HG02678 (cell line): ENCODE measurements around the gene COMMD1.
"Not testable (repeated sequence)": the region's sequence is repeated elsewhere in the genome, so short reads cannot be mapped to it uniquely, and the experiment has no call there.

ENCODE experiments used
- ATAC-seq: cut with Tn5 transposase; IDR thresholded peaks from one replicate; pipeline ENCODE4 v1.9.1; 2021; ENCODE audit warnings: mild to moderate bottlenecking, moderate library complexity; ENCODE audit not compliant: unreplicated experiment

COMMD1 gene

DNA sequence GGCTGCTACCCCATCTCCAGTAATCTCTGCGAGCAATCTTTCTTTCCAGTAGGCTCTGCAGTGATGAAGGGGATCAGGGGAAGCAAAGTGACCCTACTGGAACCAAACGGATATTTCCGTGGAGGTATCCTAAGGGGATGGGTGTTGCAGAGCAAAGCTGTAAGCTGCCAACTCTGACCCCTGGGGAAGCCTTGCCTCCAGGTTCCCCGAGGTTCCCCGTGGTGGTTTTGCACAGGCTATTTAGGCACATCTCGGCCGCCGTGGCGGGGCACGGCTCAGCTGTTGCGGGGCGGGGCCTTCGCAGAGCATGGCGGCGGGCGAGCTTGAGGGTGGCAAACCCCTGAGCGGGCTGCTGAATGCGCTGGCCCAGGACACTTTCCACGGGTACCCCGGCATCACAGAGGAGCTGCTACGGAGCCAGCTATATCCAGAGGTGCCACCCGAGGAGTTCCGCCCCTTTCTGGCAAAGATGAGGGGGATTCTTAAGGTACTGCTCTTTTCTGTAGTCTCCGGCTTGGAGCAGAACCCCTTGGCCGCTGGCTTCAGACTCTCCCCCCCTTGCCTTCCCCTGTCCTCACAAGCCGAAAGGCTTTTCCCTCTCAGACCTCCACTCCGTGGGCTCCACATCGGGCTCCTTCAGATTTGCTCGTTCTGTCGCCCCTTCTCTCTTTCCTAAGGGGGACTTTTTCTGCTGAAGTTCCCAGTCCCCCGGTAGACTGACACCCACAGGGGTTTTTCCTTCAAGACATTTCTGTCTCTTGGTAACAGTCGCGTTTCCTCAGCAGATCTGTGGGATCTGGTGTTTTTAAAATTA, at the start of gene COMMD1:
Gene COMMD1 (plus strand): TSS at position 303 of the 814 bp plus-strand sequence. CDS start 5 bp downstream, at position 308.
- peak; percentile 99 for ATAC-seq

DNA sequence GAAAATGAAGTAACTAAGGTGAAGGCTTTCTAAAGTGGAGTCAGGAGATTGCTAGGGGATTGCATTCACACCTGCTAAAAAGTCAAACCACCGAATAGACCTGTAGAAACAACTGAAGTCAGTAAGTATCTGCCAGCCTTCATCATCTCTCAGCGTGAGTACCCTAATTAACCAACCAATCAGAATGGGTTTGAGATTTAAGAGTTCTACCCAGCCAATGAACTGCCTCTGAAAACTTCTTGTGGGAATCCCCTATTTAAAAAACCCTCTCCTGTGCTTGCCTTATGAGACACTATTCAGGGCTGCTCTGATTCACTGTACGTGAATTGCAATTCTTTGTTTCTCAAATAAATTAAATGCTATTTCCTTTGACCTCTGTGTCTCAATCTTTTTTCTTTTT, 48.2 kb upstream of the COMMD1 start:
- no peak for ATAC-seq

DNA sequence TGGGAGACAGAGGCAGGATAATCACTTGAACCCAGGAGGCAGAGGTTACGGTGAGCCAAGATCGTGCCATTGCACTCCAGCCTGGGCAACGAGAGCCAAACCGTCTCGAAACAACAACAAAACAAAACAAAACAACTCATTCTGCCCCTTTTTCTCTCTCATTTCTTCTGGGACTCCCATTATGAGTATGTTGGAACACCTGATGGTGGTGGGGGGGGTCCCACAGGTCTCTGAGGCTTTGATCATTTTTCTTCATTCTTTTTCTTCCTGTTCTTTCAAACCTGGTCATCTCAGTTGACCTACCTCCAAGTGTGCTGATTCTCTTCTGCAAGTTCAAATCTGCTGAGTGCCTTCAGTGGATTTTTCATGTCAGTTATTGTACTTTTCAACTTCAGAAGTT, 43.4 kb upstream of the COMMD1 start:
- no peak for ATAC-seq

DNA sequence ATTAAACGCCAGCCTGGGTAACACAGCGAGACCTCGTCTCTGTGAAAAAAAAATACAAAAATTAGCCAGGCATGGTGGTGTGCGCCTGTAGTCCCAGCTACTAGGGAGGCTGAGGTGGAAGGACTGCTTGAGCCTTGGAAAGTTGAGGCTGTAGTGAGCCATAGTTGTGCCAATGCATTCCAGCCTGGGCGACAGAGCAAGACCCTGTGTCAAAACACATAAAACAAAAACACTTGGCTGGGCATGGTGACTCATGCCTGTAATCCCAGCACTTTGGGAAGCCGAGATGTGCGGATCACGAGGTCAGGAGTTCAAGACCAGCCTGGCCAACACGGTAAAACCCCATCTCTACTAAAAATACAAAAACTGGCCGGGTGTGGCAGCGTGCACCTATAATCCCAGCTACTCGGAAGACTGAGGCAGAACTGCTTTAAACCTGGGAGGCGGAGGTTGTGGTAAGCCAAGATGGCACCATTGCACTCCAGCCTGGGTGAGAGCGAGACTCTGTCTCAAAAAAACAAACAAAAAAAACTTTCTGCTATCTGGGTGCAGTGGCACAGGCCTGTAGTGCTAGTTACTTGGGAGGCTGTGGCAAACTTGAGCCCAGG, 38.9 kb upstream of the COMMD1 start:
- not testable (repeated sequence) for ATAC-seq

DNA sequence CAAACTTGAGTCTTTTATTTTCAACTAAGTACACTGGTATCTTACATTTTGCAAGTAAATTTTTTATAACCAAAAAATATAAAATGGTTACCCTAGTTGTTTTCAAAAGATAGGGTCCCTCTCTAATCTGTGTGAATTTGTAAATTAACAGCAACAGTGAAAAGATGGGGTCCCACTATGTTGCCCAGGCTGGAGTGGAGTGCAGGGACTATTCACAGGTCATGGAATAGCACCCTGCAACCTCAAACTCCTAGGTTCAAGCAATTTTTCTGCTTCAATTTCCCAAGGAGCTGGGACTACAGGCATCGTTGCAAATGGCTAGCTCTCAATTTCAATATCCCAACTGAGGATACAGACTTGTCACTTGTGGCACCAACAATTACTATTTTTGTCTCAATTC, 29.1 kb upstream of the COMMD1 start:
- ATAC-seq: no peak

GRCh38 chr2:61877571-61878245, 27.8 kb upstream of the COMMD1 start:
- ATAC-seq: no peak

- no peak for ATAC-seq
Observed at GRCh38 chr2:61878761-61879160, 26.7 kb upstream of the COMMD1 start.

DNA sequence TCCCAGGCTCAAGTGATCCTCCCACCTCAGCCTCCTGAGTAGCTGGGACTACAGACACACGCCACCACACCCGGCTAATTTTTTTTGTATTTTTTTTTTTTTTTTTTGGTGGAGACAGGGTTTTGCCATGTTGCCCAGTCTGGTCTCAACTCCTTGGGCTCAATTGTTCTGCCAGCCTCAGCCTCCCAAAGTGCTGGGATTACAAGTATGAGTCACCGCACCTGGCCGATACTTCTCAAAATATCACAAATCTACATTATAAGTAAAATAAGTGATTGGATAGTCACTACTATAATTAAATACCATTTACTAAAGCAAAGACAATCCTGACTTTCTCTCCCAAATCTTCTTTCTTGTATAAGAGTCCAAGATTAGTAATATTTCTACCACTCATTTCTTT, 26.1 kb upstream of the COMMD1 start:
- ATAC-seq: not testable (repeated sequence)

DNA sequence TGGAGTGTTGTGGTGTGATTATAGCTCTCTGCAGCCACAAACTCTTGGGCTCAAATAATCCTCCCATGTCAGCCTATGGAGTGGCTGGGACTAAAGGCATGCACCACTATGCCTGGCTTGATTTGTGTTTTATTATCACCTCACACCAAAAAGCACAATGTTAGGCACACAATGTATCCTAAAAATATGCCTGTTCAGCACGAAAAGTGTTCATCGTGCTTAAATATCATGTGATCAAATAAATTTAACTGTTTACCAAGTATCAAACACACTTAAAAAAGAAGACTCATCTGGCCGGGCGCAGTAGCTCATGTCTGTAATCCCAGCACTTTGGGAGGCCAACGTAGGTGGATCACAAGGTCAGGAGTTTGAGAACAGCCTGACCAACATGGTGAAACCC, 22.6 kb upstream of the COMMD1 start:
- no peak for ATAC-seq

GRCh38 chr2:61885896-61886603, 19.4 kb upstream of the COMMD1 start:
- ATAC-seq: no peak

- no peak for ATAC-seq
Observed at GRCh38 chr2:61887717-61888266, 17.7 kb upstream of the COMMD1 start.

DNA sequence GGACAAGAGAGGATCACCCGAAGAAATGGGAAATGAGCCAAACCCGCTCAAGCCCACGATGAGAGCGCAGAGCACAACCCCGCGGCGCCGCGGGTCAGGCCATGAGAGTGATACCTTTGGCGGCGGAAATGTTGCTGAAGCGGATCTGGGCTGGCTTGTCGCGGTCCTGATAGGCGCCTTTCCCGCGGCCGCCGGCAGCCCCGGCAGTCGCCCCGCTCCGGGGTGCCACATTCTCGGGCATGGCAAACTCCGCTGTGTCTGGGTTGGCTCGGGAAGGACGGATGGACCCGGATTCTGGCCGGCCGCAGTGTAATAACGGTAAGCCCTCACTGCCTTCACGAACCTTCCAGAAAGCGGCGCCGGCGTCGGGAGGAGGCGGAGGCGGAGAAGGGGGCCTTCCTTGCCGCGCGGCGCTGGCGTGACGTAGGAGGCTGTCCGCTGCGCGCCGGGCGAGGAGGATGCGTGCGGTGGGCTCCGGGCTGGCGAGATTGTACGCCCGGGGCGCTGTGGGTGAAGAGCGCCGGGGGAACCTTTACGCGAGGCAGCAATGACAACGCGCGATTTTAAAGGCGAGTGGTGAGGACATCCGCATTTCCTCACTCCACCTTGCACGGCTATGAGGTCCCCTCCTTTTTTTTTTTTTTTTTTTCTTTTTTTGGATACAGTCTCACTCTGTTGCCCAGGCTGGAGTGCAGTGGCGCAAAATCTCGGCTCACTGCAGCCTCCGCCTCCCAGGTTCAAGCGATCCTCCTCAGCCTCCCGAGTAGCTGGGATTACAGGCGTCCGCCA, 17.0 kb upstream of the COMMD1 start, which contains the start of gene CCT4:
Gene CCT4 (minus strand): TSS at position 390 of the 789 bp plus-strand sequence. CDS start 149 bp downstream, at position 241.
- peak; percentile 84 for ATAC-seq

GRCh38 chr2:61898810-61899209, 6.7 kb upstream of the COMMD1 start:
- no peak for ATAC-seq

- ATAC-seq: no peak
Observed at GRCh38 chr2:61900281-61900680, 5.2 kb upstream of the COMMD1 start.

GRCh38 chr2:61906186-61906470, 654 bp downstream of the COMMD1 start:
- ATAC-seq: peak; percentile 15

DNA sequence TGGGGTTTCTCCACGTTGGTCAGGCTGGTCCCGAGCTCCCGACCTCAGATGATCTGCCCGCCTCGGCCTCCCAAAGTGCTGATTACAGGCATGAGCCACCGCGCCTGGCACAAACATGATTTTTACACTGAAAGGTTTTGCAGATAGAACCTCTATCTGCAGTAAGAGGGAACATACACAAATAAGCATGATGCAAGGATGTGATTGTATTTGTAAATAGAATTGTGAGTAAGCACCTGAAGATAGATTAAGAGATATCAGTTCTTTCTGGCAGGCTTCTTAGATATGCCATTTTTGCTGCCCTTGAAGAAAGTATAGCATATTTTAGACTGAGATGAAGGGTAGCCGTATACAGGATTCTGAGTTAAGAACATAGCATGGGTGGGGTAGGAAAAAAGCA, 3.6 kb downstream of the COMMD1 start:
- ATAC-seq: no peak

GRCh38 chr2:61910603-61911002, 5.1 kb downstream of the COMMD1 start:
- no peak for ATAC-seq

- ATAC-seq: no peak
Observed at GRCh38 chr2:61911510-61911909, 6.0 kb downstream of the COMMD1 start.

GRCh38 chr2:61914794-61915193, 9.3 kb downstream of the COMMD1 start:
- ATAC-seq: not testable (repeated sequence)

GRCh38 chr2:61920548-61920947, 15.1 kb downstream of the COMMD1 start:
- no peak for ATAC-seq
